GM12873 (cell line): ENCODE data around the gene TMPRSS3.

Source experiments
- CTCF ChIP-seq: IDR thresholded peaks from 2 replicates; pipeline ENCODE4 v1.5.1; 2012; ENCODE audit warnings: low read depth, mild to moderate bottlenecking, moderate library complexity, low read length, control low read depth; ENCODE audit not compliant: insufficient read depth; ENCODE audit errors: missing control alignments

Gene TMPRSS3

GRCh38 chr21:42426876-42427480 is 31.1 kb upstream of the TMPRSS3 start:
- TF ChIP-seq CTCF = no peak

GRCh38 chr21:42426424-42426823 is 30.6 kb upstream of the TMPRSS3 start:
- TF ChIP-seq CTCF = no peak

GRCh38 chr21:42425591-42425990 is 29.7 kb upstream of the TMPRSS3 start:
- TF ChIP-seq CTCF = no peak

- no peak for TF ChIP-seq CTCF
Measured at GRCh38 chr21:42424914-42425541, 29.2 kb upstream of the TMPRSS3 start.

GRCh38 chr21:42423685-42424084 is 27.8 kb upstream of the TMPRSS3 start:
- no peak for TF ChIP-seq CTCF

- no peak for TF ChIP-seq CTCF
Measured at GRCh38 chr21:42423197-42423675, 27.4 kb upstream of the TMPRSS3 start.

- TF ChIP-seq CTCF = no peak
Measured at GRCh38 chr21:42421018-42421793, 25.4 kb upstream of the TMPRSS3 start.
